ENCODE results near the gene ZNF595. TPM values are rescaled to one million over a fixed set of nuclear protein-coding genes. Genes with fewer than 3 reads are reported as not detected.
"Not testable (repeated sequence)": the region's sequence is repeated elsewhere in the genome, so short reads cannot be mapped to it uniquely, and the experiment has no call there.

The ZNF595 gene
- total RNA-seq, 1 donor from 2014 or later, result 10.1 TPM

- H3K27me3 Mint-ChIP-seq (ENCODE audit: low read depth); H3K4me1 Mint-ChIP-seq; H3K27ac Mint-ChIP-seq; H3K36me3 Mint-ChIP-seq; DNase-seq (ENCODE audit: low spot score in 2 of 2, unreplicated experiment in 2 of 2); H3K9me3 Mint-ChIP-seq; H3K4me3 Mint-ChIP-seq: not testable (repeated sequence)
Measured at GRCh38 chr4:36559-37415, 16.3 kb upstream of the ZNF595 start.

- not testable (repeated sequence) for DNase-seq (ENCODE audit: low spot score in 2 of 2, unreplicated experiment in 2 of 2); H3K9me3 Mint-ChIP-seq; H3K4me1 Mint-ChIP-seq; H3K36me3 Mint-ChIP-seq; H3K27ac Mint-ChIP-seq; H3K4me3 Mint-ChIP-seq; H3K27me3 Mint-ChIP-seq (ENCODE audit: low read depth)
Measured at GRCh38 chr4:38202-38601, 14.9 kb upstream of the ZNF595 start.

- not testable (repeated sequence) for H3K4me1 Mint-ChIP-seq; H3K4me3 Mint-ChIP-seq; H3K9me3 Mint-ChIP-seq; H3K36me3 Mint-ChIP-seq; DNase-seq (ENCODE audit: low spot score in 2 of 2, unreplicated experiment in 2 of 2); H3K27ac Mint-ChIP-seq; H3K27me3 Mint-ChIP-seq (ENCODE audit: low read depth)
Measured at GRCh38 chr4:43375-43774, 9.7 kb upstream of the ZNF595 start.

GRCh38 chr4:51253-51652 lies 1.9 kb upstream of the ZNF595 start:
- not testable (repeated sequence) for H3K27me3 Mint-ChIP-seq (ENCODE audit: low read depth); H3K27ac Mint-ChIP-seq; H3K9me3 Mint-ChIP-seq; H3K4me3 Mint-ChIP-seq; DNase-seq (ENCODE audit: low spot score in 2 of 2, unreplicated experiment in 2 of 2); H3K36me3 Mint-ChIP-seq; H3K4me1 Mint-ChIP-seq

- not testable (repeated sequence) for H3K4me1 Mint-ChIP-seq; H3K36me3 Mint-ChIP-seq; H3K4me3 Mint-ChIP-seq; H3K27me3 Mint-ChIP-seq (ENCODE audit: low read depth); DNase-seq (ENCODE audit: low spot score in 2 of 2, unreplicated experiment in 2 of 2); H3K27ac Mint-ChIP-seq; H3K9me3 Mint-ChIP-seq
Measured at GRCh38 chr4:51655-52277, 1.4 kb upstream of the ZNF595 start.

GRCh38 chr4:53521-53920 lies 400 bp downstream of the ZNF595 start:
- not testable (repeated sequence) for H3K36me3 Mint-ChIP-seq; H3K27ac Mint-ChIP-seq; DNase-seq (ENCODE audit: low spot score in 2 of 2, unreplicated experiment in 2 of 2); H3K27me3 Mint-ChIP-seq (ENCODE audit: low read depth); H3K9me3 Mint-ChIP-seq; H3K4me1 Mint-ChIP-seq; H3K4me3 Mint-ChIP-seq

- not testable (repeated sequence) for H3K4me1 Mint-ChIP-seq; H3K27me3 Mint-ChIP-seq (ENCODE audit: low read depth); DNase-seq (ENCODE audit: low spot score in 2 of 2, unreplicated experiment in 2 of 2); H3K27ac Mint-ChIP-seq; H3K4me3 Mint-ChIP-seq
- peaks cover 14% of the 10 kb centered on the region for H3K36me3 Mint-ChIP-seq
- peaks cover 15% of the 10 kb centered on the region for H3K9me3 Mint-ChIP-seq
Measured at GRCh38 chr4:64733-65132, 11.6 kb downstream of the ZNF595 start.

GRCh38 chr4:71830-72229 lies 18.7 kb downstream of the ZNF595 start:
- H3K4me1 Mint-ChIP-seq, result no peaks in the 10 kb centered on the region
- no peak overlapping the region for H3K27ac Mint-ChIP-seq
- no peaks in the 10 kb centered on the region for H3K27me3 Mint-ChIP-seq (ENCODE audit: low read depth)
- no peak for TF ChIP-seq CTCF (IDR thresholded peaks at IDR 0.05; ENCODE audit: unreplicated experiment)
- H3K4me3 Mint-ChIP-seq, result no peak overlapping the region
- no peak for DNase-seq (ENCODE audit: low spot score in 2 of 2, unreplicated experiment in 2 of 2)
- H3K36me3 Mint-ChIP-seq, result peaks cover 68% of the 10 kb centered on the region
- peaks cover 71% of the 10 kb centered on the region for H3K9me3 Mint-ChIP-seq

- Mint-ChIP-seq H3K4me1 (no peaks in the 10 kb centered on the region), H3K9me3 (peaks cover 67% of the 10 kb centered on the region), H3K27me3 (ENCODE audit: low read depth) (no peaks in the 10 kb centered on the region), H3K4me3 (no peak overlapping the region), H3K27ac (no peak overlapping the region), H3K36me3 (peaks cover 62% of the 10 kb centered on the region)
- no peak for DNase-seq (ENCODE audit: low spot score in 2 of 2, unreplicated experiment in 2 of 2)
- TF ChIP-seq CTCF (IDR thresholded peaks at IDR 0.05; ENCODE audit: unreplicated experiment), result no peak
Measured at GRCh38 chr4:85951-86350, 32.8 kb downstream of the ZNF595 start.

GRCh38 chr4:86559-87324 lies 33.6 kb downstream of the ZNF595 start:
- H3K4me1 Mint-ChIP-seq; H3K27ac Mint-ChIP-seq; DNase-seq (ENCODE audit: low spot score in 2 of 2, unreplicated experiment in 2 of 2); H3K4me3 Mint-ChIP-seq; H3K27me3 Mint-ChIP-seq (ENCODE audit: low read depth): not testable (repeated sequence)
- Mint-ChIP-seq H3K9me3 (peaks cover 67% of the 10 kb centered on the region), H3K36me3 (peaks cover 60% of the 10 kb centered on the region)
